ENCODE measurements around the gene BLOC1S3. TPM values are rescaled to one million over a fixed set of nuclear protein-coding genes. Genes with fewer than 3 reads are reported as not detected.
A peak's percentile ranks its signal among the peaks of the same experiment; 100 is the strongest.

Gene BLOC1S3
- total and polyA plus RNA-seq, 2 of the 13 experiments (the other 11 are each of a cell fraction or from before 2014, with no cell fraction given), result 4.3 to 4.8 TPM

GRCh38 chr19:45166723-45167252 is 11.8 kb upstream of the BLOC1S3 start (continued):
- TF ChIP-seq NFKB2 (CRISPR knock-in tag; IDR thresholded peaks at IDR 0.05; ENCODE audit: borderline replicate concordance) (no peak), KDM1A (CRISPR knock-in tag; IDR thresholded peaks at IDR 0.05) (no peak), ARID2 (CRISPR knock-in tag; IDR thresholded peaks at IDR 0.05; ENCODE audit: borderline replicate concordance) (no peak), RORA (CRISPR knock-in tag; IDR thresholded peaks at IDR 0.05) (no peak), ZNF547 (CRISPR knock-in tag; IDR thresholded peaks at IDR 0.05) (no peak), ZNF318 (CRISPR knock-in tag; IDR thresholded peaks at IDR 0.05) (no peak), NPAS2 (CRISPR knock-in tag; IDR thresholded peaks at IDR 0.05; ENCODE audit: borderline replicate concordance) (no peak), KLF6 (CRISPR knock-in tag; IDR thresholded peaks at IDR 0.05) (no peak), MXI1 (IDR thresholded peaks at IDR 0.05; ENCODE audit: borderline replicate concordance, low read depth, low read length) (peak; percentile 80; the same call in 1 of the 3 replicates), FOXM1 (CRISPR knock-in tag; IDR thresholded peaks at IDR 0.05) (no peak), BORCS8-MEF2B (CRISPR knock-in tag; IDR thresholded peaks at IDR 0.05) (no peak), CBX2 (IDR thresholded peaks at IDR 0.05; ENCODE audit: low read depth, low read length) (no peak), CBX2 (CRISPR knock-in tag; IDR thresholded peaks at IDR 0.05; ENCODE audit: low read depth) (no peak), MAZ (IDR thresholded peaks at IDR 0.05; ENCODE audit: borderline replicate concordance, low read depth, low read length) (no peak), MAZ (CRISPR knock-in tag; IDR thresholded peaks at IDR 0.05; ENCODE audit: low read depth) (no peak), RFXAP (CRISPR knock-in tag; IDR thresholded peaks at IDR 0.05; ENCODE audit: borderline replicate concordance) (no peak), ZFP41 (CRISPR knock-in tag; IDR thresholded peaks at IDR 0.05; ENCODE audit: borderline replicate concordance) (no peak), CCAR2 (optimal IDR thresholded peaks at IDR 0.05; ENCODE audit: low read depth, low read length) (no peak), FOXK2 (IDR thresholded peaks at IDR 0.05) (0 out of 2 replicates have a peak, but pooled peaks have one; percentile 26), ZNF747 (CRISPR knock-in tag; IDR thresholded peaks at IDR 0.05; ENCODE audit: borderline replicate concordance) (no peak)
- TF ChIP-seq, protein P1, sequence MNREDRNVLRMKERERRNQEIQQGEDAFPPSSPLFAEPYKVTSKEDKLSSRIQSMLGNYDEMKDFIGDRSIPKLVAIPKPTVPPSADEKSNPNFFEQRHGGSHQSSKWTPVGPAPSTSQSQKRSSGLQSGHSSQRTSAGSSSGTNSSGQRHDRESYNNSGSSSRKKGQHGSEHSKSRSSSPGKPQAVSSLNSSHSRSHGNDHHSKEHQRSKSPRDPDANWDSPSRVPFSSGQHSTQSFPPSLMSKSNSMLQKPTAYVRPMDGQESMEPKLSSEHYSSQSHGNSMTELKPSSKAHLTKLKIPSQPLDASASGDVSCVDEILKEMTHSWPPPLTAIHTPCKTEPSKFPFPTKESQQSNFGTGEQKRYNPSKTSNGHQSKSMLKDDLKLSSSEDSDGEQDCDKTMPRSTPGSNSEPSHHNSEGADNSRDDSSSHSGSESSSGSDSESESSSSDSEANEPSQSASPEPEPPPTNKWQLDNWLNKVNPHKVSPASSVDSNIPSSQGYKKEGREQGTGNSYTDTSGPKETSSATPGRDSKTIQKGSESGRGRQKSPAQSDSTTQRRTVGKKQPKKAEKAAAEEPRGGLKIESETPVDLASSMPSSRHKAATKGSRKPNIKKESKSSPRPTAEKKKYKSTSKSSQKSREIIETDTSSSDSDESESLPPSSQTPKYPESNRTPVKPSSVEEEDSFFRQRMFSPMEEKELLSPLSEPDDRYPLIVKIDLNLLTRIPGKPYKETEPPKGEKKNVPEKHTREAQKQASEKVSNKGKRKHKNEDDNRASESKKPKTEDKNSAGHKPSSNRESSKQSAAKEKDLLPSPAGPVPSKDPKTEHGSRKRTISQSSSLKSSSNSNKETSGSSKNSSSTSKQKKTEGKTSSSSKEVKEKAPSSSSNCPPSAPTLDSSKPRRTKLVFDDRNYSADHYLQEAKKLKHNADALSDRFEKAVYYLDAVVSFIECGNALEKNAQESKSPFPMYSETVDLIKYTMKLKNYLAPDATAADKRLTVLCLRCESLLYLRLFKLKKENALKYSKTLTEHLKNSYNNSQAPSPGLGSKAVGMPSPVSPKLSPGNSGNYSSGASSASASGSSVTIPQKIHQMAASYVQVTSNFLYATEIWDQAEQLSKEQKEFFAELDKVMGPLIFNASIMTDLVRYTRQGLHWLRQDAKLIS (CRISPR knock-in tag; IDR thresholded peaks at IDR 0.05), result no peak

Data from HepG2 (cell line).